ENCODE results near the gene CHAF1B. TPM values are rescaled to one million over a fixed set of nuclear protein-coding genes. Genes with fewer than 3 reads are reported as not detected.

The CHAF1B gene
- total RNA-seq, 1 donor from 2014 or later, result 1.1 TPM

DNA sequence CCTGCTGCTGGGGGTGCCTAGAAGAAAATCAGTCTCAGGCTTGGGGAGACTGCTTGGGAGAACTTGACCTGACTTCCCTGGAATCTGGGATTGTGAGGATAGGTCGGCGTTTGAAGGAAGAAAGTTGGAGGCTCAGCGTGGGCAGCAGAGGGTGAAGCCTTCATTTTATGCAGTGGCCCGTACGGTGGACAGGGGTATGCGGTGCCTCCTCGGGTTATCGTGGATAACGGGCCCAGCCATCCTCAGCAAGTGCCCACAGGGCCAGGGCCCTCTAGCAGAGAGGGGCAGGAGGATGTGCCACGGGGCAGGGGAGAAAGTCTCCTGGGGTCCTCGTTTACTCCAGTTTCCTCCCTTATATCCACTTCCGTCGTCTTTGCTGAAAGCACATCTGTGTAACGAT lies 34.0 kb downstream of the CHAF1B start:
- Histone ChIP-seq H3K4me3 (ENCODE audit: low read depth, low read length) (no peak overlapping the region), H3K36me3 (ENCODE audit: control insufficient read depth, insufficient read depth, low read length) (no peaks in the 10 kb centered on the region), H3K27me3 (ENCODE audit: control insufficient read depth, insufficient read depth, low read length) (no peaks in the 10 kb centered on the region)
- DNase-seq (ENCODE audit: low read depth) (no peak), FAIRE-seq (no peak)
- TF ChIP-seq, protein P1, sequence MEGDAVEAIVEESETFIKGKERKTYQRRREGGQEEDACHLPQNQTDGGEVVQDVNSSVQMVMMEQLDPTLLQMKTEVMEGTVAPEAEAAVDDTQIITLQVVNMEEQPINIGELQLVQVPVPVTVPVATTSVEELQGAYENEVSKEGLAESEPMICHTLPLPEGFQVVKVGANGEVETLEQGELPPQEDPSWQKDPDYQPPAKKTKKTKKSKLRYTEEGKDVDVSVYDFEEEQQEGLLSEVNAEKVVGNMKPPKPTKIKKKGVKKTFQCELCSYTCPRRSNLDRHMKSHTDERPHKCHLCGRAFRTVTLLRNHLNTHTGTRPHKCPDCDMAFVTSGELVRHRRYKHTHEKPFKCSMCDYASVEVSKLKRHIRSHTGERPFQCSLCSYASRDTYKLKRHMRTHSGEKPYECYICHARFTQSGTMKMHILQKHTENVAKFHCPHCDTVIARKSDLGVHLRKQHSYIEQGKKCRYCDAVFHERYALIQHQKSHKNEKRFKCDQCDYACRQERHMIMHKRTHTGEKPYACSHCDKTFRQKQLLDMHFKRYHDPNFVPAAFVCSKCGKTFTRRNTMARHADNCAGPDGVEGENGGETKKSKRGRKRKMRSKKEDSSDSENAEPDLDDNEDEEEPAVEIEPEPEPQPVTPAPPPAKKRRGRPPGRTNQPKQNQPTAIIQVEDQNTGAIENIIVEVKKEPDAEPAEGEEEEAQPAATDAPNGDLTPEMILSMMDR (IDR thresholded peaks at IDR 0.05; ENCODE audit: insufficient read depth, low read length, severe bottlenecking), result no peak

DNA sequence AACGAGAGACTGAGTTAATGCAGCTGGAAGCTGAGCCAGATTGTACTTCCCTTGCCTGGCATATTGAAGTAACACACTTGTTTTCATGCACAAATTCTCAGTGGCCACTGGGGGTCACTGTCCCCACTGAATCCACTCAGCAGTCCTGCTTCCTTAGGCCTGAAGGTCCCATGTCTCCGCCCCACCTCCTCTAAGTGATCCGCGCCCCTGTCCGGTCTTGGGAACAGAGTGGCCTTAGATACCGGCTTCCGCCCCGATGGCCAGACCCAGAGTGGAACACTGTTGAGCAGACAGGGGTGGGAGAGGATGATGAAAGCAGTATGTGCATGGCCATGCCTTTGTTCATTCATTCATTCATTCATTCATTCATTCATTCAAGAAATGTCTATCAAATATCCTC lies 34.8 kb downstream of the CHAF1B start:
- DNase-seq (ENCODE audit: low read depth) (peak; percentile 80), FAIRE-seq (no peak)
- TF ChIP-seq, protein P1 (IDR thresholded peaks at IDR 0.05; ENCODE audit: insufficient read depth, low read length, severe bottlenecking), result peak; percentile 89
- Histone ChIP-seq H3K27me3 (ENCODE audit: control insufficient read depth, insufficient read depth, low read length) (no peaks in the 10 kb centered on the region), H3K4me3 (ENCODE audit: low read depth, low read length) (no peak overlapping the region), H3K36me3 (ENCODE audit: control insufficient read depth, insufficient read depth, low read length) (no peaks in the 10 kb centered on the region)

DNA sequence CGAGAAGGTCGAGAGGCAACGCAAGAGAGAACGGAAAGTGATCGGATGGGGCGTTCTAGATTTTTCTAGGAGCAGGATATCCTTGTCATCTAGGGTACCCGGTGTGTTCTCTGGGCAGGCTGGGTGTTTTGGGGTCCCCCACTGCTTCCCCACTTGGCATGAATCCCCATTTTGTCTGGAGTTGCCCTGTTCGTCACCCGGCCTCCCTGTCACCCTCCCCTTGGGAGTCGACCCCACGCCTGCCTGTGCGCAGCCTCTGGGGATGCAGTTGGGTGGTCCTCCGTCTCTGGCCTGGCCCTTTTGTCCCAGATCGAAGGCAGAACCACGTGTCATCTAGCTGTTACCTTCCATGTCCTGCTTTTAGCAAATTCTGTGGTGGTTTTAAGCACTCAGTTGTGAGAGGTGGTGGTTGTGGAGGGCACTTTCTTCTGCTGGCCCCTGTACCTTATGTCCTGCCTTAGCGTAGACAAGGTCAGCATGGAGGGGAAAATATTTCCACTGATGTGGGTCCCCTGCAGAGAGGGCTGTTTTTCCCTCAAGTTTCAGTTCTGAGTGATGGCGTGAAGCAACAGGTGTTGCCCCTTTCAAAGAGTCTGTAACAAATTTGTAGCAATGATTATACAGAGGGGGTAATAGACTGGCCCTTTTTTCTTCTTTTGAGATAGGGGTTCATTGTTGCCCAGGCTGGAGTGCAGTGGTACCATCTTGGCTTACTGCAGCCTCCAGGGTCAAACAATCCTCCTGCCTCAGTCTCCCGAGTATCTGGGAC lies 35.6 kb downstream of the CHAF1B start:
- H3K4me3 ChIP-seq (ENCODE audit: low read depth, low read length), result no peak overlapping the region
- H3K27me3 ChIP-seq (ENCODE audit: control insufficient read depth, insufficient read depth, low read length), result no peaks in the 10 kb centered on the region
- DNase-seq (ENCODE audit: low read depth), result no peak
- FAIRE-seq, result no peak
- TF ChIP-seq, protein P1 (IDR thresholded peaks at IDR 0.05; ENCODE audit: insufficient read depth, low read length, severe bottlenecking), result no peak
- no peaks in the 10 kb centered on the region for H3K36me3 ChIP-seq (ENCODE audit: control insufficient read depth, insufficient read depth, low read length)

DNA sequence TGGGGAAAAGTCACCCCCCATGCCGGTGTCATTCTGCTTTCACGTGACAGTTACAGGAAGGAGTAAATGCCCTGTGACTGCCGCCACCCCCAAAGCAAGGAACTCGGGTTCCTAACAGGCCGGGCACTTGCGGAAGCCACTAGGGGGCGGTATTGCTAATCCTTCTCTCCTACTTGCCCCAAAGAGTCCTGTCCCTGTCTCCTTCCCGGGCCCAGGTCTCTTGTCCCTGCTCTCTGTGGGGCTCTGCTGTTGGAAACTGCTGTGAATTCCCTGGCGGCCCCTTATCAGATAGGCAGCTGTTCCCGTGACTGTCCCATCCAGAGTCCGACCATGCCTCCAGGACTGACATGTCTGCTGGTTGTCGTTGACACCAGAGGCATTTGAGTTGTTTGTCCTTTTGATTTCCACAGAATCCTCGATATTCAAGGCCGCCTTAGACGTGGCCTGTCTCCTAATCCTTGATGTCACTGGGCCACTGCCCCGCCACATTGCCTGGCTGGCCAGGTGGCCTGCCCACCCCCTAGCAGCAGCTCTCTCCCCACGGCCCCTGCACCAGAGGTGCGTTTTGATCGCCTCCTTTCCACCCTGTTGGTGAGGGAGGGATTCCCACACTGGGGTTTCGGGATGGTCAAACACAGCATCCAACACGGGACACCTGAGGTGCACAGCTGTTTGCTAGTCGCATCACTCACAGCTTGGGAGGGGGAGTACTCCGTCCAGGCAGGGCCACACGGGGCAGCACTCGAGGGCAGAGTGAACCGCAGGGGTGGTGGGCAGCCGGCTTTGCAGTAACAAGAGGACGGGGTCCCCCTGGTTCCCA lies 37.3 kb downstream of the CHAF1B start:
- Histone ChIP-seq H3K36me3 (ENCODE audit: control insufficient read depth, insufficient read depth, low read length) (no peaks in the 10 kb centered on the region), H3K4me3 (ENCODE audit: low read depth, low read length) (no peak overlapping the region), H3K27me3 (ENCODE audit: control insufficient read depth, insufficient read depth, low read length) (no peaks in the 10 kb centered on the region)
- DNase-seq (ENCODE audit: low read depth) (peak; percentile 58), FAIRE-seq (no peak)
- TF ChIP-seq, protein P1 (IDR thresholded peaks at IDR 0.05; ENCODE audit: insufficient read depth, low read length, severe bottlenecking), result peak; percentile 95

DNA sequence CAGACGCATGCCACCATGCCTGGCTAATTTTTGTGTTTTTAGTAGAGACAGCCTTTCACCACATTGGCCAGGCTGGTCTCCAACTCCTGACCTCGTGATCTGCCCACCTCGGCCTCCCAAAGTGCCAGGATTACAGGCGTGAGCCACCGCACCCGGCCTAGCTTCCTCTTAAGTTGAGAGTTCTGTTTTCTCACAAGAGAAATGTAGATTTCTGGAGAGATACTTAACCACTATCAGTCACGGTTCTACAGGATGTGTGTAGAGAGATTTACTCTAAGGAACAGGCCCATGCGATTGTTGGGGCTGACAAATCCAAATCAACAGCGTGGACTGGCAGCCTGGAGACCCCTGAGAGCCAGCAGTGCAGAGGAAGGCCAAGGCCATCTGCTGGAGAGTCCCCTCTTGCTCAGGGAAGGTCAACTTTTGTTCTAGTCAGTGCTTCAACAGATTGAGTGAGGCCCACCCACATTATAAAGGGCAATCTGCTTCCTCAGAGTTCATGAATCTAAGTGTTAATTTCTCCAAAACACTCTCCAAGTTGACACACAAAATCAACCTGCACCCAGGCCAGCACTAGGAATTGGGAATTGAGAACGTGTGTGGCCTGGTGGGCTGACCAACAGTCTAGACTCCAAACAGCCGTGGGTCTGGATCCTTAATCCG lies 38.7 kb downstream of the CHAF1B start:
- FAIRE-seq (no peak), DNase-seq (ENCODE audit: low read depth) (no peak)
- Histone ChIP-seq H3K27me3 (ENCODE audit: control insufficient read depth, insufficient read depth, low read length) (no peaks in the 10 kb centered on the region), H3K4me3 (ENCODE audit: low read depth, low read length) (no peak overlapping the region), H3K36me3 (ENCODE audit: control insufficient read depth, insufficient read depth, low read length) (no peaks in the 10 kb centered on the region)
- TF ChIP-seq, protein P1 (IDR thresholded peaks at IDR 0.05; ENCODE audit: insufficient read depth, low read length, severe bottlenecking), result no peak
